K562 (cell line): ENCODE measurements around the gene ZNF8. TPM values are rescaled to one million over a fixed set of nuclear protein-coding genes. Genes with fewer than 3 reads are reported as not detected.

Source experiments
- ATAC-seq: fragments of 200-7000 bp; cut with Tn5 transposase; 3 replicates; pipeline ENCODE4 v1.9.1; 2020; ENCODE audit warnings: moderate library complexity
- BruUV-seq: library from RNA; stranded (reverse); fragments of 400-500 nt; replicated peaks from 2 replicates; lab custom pipeline; 2021; lab: Mats Ljungman, UMichigan
- CTCF ChIA-PET: fragments of 300-600 bp; formaldehyde crosslinking; extraction: SDS; loops from one replicate; lab custom pipeline; 2021; ENCODE audit warnings: low intra/inter-chr PET ratio; lab: Yijun Ruan, JAX
- POLR2A ChIA-PET: fragments of 300-600, 350-650 bp; sonication (Branson Sonifier 250); formaldehyde crosslinking; extraction: SDS; loops from one replicate; lab custom pipeline; 2021; ENCODE audit warnings: antibody characterized with exemption, inconsistent platforms; lab: Yijun Ruan, JAX
- DNase-seq, 4 experiments: peaks; one replicate each; pipeline versions ENCODE4 v3.0.0 to v3.0.0-alpha.2; 2011 to 2018; ENCODE audit warnings: low spot score in 3 of 4, mixed read lengths in 3 of 4; ENCODE audit errors: extremely low read depth in 1 of 4
- FAIRE-seq: peaks from 2 replicates; lab custom pipeline; 2011; peaks lifted over from hg19 to GRCh38; lab: Jason Lieb, UNC
- H2AFZ ChIP-seq: 2 replicates; pipeline ENCODE4 v1.6.0; 2011; ENCODE audit warnings: low read depth, low read length, control low read depth, inconsistent platforms
- H3K27ac ChIP-seq: fragments of 200-600 bp; 3 replicates; pipeline ENCODE4 v1.8.0; 2011; ENCODE audit warnings: low read depth, mild to moderate bottlenecking, control low read depth, inconsistent platforms, low read length, moderate library complexity, mixed read lengths; ENCODE audit errors: extremely low read depth
- H3K27me3 ChIP-seq, 2 experiments: fragments of 300-600 bp in 1 of 2; 2 replicates in 1 of 2; 3 replicates in 1 of 2; pipeline versions ENCODE4 v1.6.0 to v1.8.0; 2011; ENCODE audit warnings: inconsistent platforms in 2 of 2, low read length in 2 of 2, mild to moderate bottlenecking in 1 of 2, mixed read lengths in 1 of 2, moderate library complexity in 1 of 2; ENCODE audit not compliant: control insufficient read depth in 2 of 2, insufficient read depth in 2 of 2
- H3K36me3 ChIP-seq: fragments of 300-600 bp; 3 replicates; pipeline ENCODE4 v1.8.0; 2011; ENCODE audit warnings: mild to moderate bottlenecking, low read length, inconsistent platforms; ENCODE audit not compliant: control insufficient read depth, insufficient read depth
- H3K4me1 ChIP-seq, 2 experiments: fragments of 200-600 bp in 1 of 2; replicated peaks in 1 of 2; 2 replicates in 1 of 2; 3 replicates in 1 of 2; pipeline versions ENCODE4 v1.5.1 to v1.8.0; 2011; ENCODE audit warnings: inconsistent platforms in 2 of 2, low read length in 2 of 2, mild to moderate bottlenecking in 1 of 2, mixed read lengths in 1 of 2, moderate library complexity in 1 of 2; ENCODE audit not compliant: control insufficient read depth in 2 of 2, insufficient read depth in 2 of 2
- H3K4me2 ChIP-seq: 2 replicates; pipeline ENCODE4 v1.6.1; 2011; ENCODE audit warnings: low read length, control low read depth, inconsistent platforms, mixed read lengths; ENCODE audit not compliant: insufficient read depth
- H3K4me3 ChIP-seq: fragments of 200-600 bp; sonication (generic), shearing (Covaris generic); 2 replicates; pipeline ENCODE4 v1.5.1; 2016; ENCODE audit warnings: control low read depth, inconsistent platforms
- H3K79me2 ChIP-seq: fragments of 200-600 bp; 3 replicates; pipeline ENCODE4 v1.8.0; 2011; ENCODE audit warnings: low read length, inconsistent platforms; ENCODE audit not compliant: control insufficient read depth, insufficient read depth
- H3K9ac ChIP-seq, 2 experiments: 2 replicates each; pipeline versions ENCODE4 v1.6.0 to v1.6.1; 2011; ENCODE audit warnings: low read depth in 2 of 2, low read length in 2 of 2, control low read depth in 1 of 2, inconsistent platforms in 1 of 2, mild to moderate bottlenecking in 1 of 2, mixed read lengths in 1 of 2; ENCODE audit not compliant: insufficient read depth in 1 of 2
- H3K9me1 ChIP-seq: one replicate; pipeline ENCODE4 v1.6.0; 2011; ENCODE audit warnings: inconsistent platforms, mild to moderate bottlenecking, low read length, moderate library complexity; ENCODE audit not compliant: control insufficient read depth, insufficient read depth
- H3K9me3 ChIP-seq: replicated peaks from 2 replicates; pipeline ENCODE4 v1.5.1; 2011; ENCODE audit warnings: low read depth, low read length, inconsistent platforms; ENCODE audit not compliant: control insufficient read depth, insufficient read depth
- H4K20me1 ChIP-seq: replicated peaks from 2 replicates; pipeline ENCODE4 v1.6.1; 2011; ENCODE audit warnings: low read length, inconsistent platforms, mixed read lengths; ENCODE audit not compliant: control insufficient read depth, insufficient read depth
- ASH1L ChIP-seq: fragments of 450-650 bp; IDR thresholded peaks from 2 replicates; pipeline ENCODE4 v1.6.1; 2018; ENCODE audit warnings: borderline replicate concordance, mild to moderate bottlenecking, low read depth; ENCODE audit not compliant: partially characterized antibody
- BCL6 ChIP-seq: fragments of 250-450 bp; sonication (Bioruptor Pico); IDR thresholded peaks from 2 replicates; pipeline ENCODE4 v1.4.0; 2020
- CEBPZ ChIP-seq: fragments of 150-350 bp; IDR thresholded peaks from 2 replicates; pipeline ENCODE4 v1.6.1; 2014; ENCODE audit warnings: low read depth, mild to moderate bottlenecking, low read length, borderline replicate concordance
- HNRNPK ChIP-seq: fragments of 200-400 bp; formaldehyde crosslinking; IDR thresholded peaks from one replicate; pipeline ENCODE4 v1.6.1; 2018; ENCODE audit warnings: mild to moderate bottlenecking, low read depth, low read length; ENCODE audit not compliant: poor library complexity, severe bottlenecking
- IFI16 ChIP-seq: fragments of 250-450 bp; sonication (Bioruptor Pico); IDR thresholded peaks from 2 replicates; pipeline ENCODE4 v2.1.2; 2022; ENCODE audit warnings: mild to moderate bottlenecking, inconsistent platforms
- PTTG1 ChIP-seq: fragments of 450-650 bp; IDR thresholded peaks from 2 replicates; pipeline ENCODE4 v1.6.1; 2016; ENCODE audit warnings: low read depth, mild to moderate bottlenecking, missing genetic modification characterization, missing compliant biosample characterization
- TFAP4 ChIP-seq: sonication (generic); formaldehyde crosslinking; IDR thresholded peaks from 2 replicates; pipeline ENCODE4 v1.8.0; 2022; ENCODE audit warnings: missing genetic modification reagents, mild to moderate bottlenecking, moderate library complexity, borderline replicate concordance
- ZNF175 ChIP-seq: fragments of 200-800 bp; sonication (Bioruptor generic); IDR thresholded peaks from 2 replicates; pipeline ENCODE4 v1.6.1; 2016; ENCODE audit warnings: low read depth, mild to moderate bottlenecking, missing genetic modification characterization, missing compliant biosample characterization
- WGBS: fragments of 100-300 bp; shearing (Covaris generic); methylation state at CpG from one replicate; pipeline ENCODE4 v1.1.6; 2016; ENCODE audit warnings: low coverage, mixed read lengths; ENCODE audit not compliant: insufficient coverage; ENCODE audit errors: missing lambda C conversion rate; 5-methylcytosine and 5-hydroxymethylcytosine counted together
- in situ Hi-C: fragments of 300-500 bp; cut with MboI; formaldehyde crosslinking; loops from 4 replicates; pipeline ENCODE4 v1.15.0; 2018; ENCODE audit warnings: inconsistent platforms, mixed read lengths
- intact Hi-C: fragments of 100-400 bp; cut with micrococcal nuclease; formaldehyde crosslinking; loops from 2 replicates; pipeline ENCODE4 v1.14.2; 2022
- polyA plus RNA-seq, 8 experiments: library from polyadenylated mRNA; depleted of rRNA in 4 of 8; stranded (reverse) in 5 of 8; unstranded in 3 of 8; fragments of >200 nt; fragmentation: Nextera tagmentation in 2 of 8; fragmentation: Illumina TruSeq in 1 of 8; extraction: Ambion mirVana in 2 of 8; extraction: Trizol in 1 of 8; gene quantifications; 2 replicates each; pipeline versions ENCODE4 v1.2.1 to v1.2.3, GENCODE V29; 2011 to 2014; ENCODE audit warnings: inconsistent platforms in 1 of 8, missing spikeins in 1 of 8
- total RNA-seq, 7 experiments: library from RNA; depleted of rRNA in 6 of 7; stranded (reverse); fragments of >200 nt in 6 of 7; fragmentation: Illumina TruSeq in 2 of 7; extraction: Trizol in 2 of 7; gene quantifications; 2 replicates each; pipeline versions ENCODE4 v1.2.1 to v1.2.3, GENCODE V29; 2011 to 2021; ENCODE audit warnings: low replicate concordance in 1 of 7
- TF ChIP-seq, protein P1 (sequence below): fragments of 200-800 bp; sonication (Bioruptor generic); IDR thresholded peaks from 2 replicates; pipeline ENCODE4 v1.6.1; 2016; ENCODE audit warnings: missing genetic modification characterization, missing compliant biosample characterization

ZNF8 gene
- total and polyA plus RNA-seq, 9 of the 15 experiments (the other 6 are each of a cell fraction or from before 2014, with no cell fraction given): 0.71 to 7.7 (median 4.7) TPM

DNA sequence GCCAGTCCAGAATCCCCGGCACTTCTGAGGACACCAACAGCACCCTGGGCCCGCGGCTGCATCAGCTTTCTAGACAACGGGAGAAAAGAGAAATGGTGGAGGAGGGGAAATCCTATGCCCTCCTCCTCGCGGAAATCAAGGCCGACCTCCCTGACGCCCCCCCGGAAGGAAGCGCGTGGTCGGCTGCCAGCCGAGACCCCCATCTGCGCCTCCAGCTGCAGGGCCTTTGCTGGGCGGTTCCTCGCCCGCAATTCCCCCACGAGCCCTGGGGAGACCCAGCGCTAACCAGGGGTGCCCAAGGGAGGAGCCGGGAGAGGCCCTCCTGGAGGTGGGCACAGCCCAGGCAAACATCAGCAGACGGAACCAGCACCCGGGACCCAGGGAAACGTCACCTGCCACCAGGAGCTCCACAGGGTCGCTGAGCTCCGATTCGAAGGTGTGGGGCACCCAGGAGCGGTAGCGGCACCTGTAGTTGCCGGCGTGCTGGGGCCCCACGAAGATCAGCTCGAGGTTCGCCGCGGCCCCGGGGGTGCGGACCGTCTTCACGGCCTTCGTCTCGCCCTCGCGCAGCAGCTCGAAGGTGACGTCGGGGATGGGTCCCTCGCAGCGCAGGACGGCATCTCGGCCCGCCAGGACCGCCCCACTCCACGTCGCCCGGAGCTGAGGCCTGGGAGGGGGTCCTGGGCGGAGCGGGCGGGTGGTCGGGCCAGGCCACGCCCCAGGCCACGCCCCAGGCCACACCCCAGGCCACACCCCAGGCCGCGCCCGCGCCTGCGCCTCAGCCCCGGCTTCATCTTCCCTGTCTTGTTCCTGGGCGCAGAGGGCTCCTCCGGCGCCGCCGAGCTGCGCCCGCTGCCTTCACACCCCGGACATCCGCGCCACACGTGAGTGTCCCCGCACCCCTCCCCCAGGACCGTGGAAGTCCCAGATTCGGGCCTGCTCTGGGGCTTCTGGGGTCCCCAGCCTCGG is 68.5 kb downstream of the ZNF8 start:
- H2AFZ ChIP-seq: peak overlapping the region; percentile 99
- FAIRE-seq (no peak), DNase-seq (peak; percentile 81 to 99 (median 96)), ATAC-seq (peak; percentile 100)
- ChIA-PET POLR2A (interaction anchor here (0.6 to 3.6 kb wide), 8 partner anchors 11 to 137 kb away, joined by 3 to 20 read pairs (median 4); partner anchors contain the start of genes ZNF497 and ZSCAN22), CTCF (no interaction called here)
- no peaks in the 10 kb centered on the region for H3K9me3 ChIP-seq
- H3K9me1 ChIP-seq: no peaks in the 10 kb centered on the region
- peaks cover 5 to 14% of the 10 kb centered on the region in 2 experiments; a peak in 4 of 5 replicates for H3K4me1 ChIP-seq
- no peaks in the 10 kb centered on the region for H3K36me3 ChIP-seq
- H3K4me3 ChIP-seq: peak overlapping the region; percentile 78
- 3% methylated on average over 43 of the region's 82 CpGs for WGBS
- H3K9ac ChIP-seq: peak overlapping the region; percentile 59 to 96
- H3K79me2 ChIP-seq: no peaks in the 10 kb centered on the region
- peak overlapping the region; percentile 51; the same call in 1 of the 3 replicates for H3K27ac ChIP-seq
- H3K4me2 ChIP-seq: peak overlapping the region; percentile 83
- in situ Hi-C loops (no loop called here), intact Hi-C loops (no loop called here)
- no peaks in the 10 kb centered on the region for H3K27me3 ChIP-seq
- no peaks in the 10 kb centered on the region for H4K20me1 ChIP-seq
- BruUV-seq: TSS peak; percentile 91
- TF ChIP-seq BCL6 (CRISPR knock-in tag) (no peak), TFAP4 (peak; percentile 44; the same call in 1 of the 2 replicates), CEBPZ (no peak), HNRNPK (no peak), ZNF175 (CRISPR knock-in tag) (no peak), PTTG1 (no peak), ASH1L (no peak), IFI16 (no peak)
- TF ChIP-seq, protein P1, sequence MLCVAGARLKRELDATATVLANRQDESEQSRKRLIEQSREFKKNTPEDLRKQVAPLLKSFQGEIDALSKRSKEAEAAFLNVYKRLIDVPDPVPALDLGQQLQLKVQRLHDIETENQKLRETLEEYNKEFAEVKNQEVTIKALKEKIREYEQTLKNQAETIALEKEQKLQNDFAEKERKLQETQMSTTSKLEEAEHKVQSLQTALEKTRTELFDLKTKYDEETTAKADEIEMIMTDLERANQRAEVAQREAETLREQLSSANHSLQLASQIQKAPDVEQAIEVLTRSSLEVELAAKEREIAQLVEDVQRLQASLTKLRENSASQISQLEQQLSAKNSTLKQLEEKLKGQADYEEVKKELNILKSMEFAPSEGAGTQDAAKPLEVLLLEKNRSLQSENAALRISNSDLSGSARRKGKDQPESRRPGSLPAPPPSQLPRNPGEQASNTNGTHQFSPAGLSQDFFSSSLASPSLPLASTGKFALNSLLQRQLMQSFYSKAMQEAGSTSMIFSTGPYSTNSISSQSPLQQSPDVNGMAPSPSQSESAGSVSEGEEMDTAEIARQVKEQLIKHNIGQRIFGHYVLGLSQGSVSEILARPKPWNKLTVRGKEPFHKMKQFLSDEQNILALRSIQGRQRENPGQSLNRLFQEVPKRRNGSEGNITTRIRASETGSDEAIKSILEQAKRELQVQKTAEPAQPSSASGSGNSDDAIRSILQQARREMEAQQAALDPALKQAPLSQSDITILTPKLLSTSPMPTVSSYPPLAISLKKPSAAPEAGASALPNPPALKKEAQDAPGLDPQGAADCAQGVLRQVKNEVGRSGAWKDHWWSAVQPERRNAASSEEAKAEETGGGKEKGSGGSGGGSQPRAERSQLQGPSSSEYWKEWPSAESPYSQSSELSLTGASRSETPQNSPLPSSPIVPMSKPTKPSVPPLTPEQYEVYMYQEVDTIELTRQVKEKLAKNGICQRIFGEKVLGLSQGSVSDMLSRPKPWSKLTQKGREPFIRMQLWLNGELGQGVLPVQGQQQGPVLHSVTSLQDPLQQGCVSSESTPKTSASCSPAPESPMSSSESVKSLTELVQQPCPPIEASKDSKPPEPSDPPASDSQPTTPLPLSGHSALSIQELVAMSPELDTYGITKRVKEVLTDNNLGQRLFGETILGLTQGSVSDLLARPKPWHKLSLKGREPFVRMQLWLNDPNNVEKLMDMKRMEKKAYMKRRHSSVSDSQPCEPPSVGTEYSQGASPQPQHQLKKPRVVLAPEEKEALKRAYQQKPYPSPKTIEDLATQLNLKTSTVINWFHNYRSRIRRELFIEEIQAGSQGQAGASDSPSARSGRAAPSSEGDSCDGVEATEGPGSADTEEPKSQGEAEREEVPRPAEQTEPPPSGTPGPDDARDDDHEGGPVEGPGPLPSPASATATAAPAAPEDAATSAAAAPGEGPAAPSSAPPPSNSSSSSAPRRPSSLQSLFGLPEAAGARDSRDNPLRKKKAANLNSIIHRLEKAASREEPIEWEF: no peak
